ENCODE results near the gene RFFL.

GRCh38 chr17:34990921-34991365 is 72.6 kb downstream of the RFFL start:
- TF ChIP-seq POLR2AphosphoS5 (IDR thresholded peaks at IDR 0.05) (peak; percentile 50), POLR2A (IDR thresholded peaks at IDR 0.05) (no peak), EP300 (IDR thresholded peaks at IDR 0.05) (no peak)
- TF ChIP-seq, protein P1, sequence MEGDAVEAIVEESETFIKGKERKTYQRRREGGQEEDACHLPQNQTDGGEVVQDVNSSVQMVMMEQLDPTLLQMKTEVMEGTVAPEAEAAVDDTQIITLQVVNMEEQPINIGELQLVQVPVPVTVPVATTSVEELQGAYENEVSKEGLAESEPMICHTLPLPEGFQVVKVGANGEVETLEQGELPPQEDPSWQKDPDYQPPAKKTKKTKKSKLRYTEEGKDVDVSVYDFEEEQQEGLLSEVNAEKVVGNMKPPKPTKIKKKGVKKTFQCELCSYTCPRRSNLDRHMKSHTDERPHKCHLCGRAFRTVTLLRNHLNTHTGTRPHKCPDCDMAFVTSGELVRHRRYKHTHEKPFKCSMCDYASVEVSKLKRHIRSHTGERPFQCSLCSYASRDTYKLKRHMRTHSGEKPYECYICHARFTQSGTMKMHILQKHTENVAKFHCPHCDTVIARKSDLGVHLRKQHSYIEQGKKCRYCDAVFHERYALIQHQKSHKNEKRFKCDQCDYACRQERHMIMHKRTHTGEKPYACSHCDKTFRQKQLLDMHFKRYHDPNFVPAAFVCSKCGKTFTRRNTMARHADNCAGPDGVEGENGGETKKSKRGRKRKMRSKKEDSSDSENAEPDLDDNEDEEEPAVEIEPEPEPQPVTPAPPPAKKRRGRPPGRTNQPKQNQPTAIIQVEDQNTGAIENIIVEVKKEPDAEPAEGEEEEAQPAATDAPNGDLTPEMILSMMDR (IDR thresholded peaks at IDR 0.05) = no peak
